GM21526 (cell line): ENCODE results near the gene CYP3A4.
"Not testable (repeated sequence)": the region's sequence is repeated elsewhere in the genome, so short reads cannot be mapped to it uniquely, and the experiment has no call there.

Experiments
- ATAC-seq: cut with Tn5 transposase; IDR thresholded peaks from one replicate; pipeline ENCODE4 v1.9.1; 2021; ENCODE audit warnings: moderate library complexity; ENCODE audit not compliant: unreplicated experiment, low FRiP score

The CYP3A4 gene

GRCh38 chr7:99762680-99763327 is 21.2 kb downstream of the CYP3A4 start:
- no peak for ATAC-seq

DNA sequence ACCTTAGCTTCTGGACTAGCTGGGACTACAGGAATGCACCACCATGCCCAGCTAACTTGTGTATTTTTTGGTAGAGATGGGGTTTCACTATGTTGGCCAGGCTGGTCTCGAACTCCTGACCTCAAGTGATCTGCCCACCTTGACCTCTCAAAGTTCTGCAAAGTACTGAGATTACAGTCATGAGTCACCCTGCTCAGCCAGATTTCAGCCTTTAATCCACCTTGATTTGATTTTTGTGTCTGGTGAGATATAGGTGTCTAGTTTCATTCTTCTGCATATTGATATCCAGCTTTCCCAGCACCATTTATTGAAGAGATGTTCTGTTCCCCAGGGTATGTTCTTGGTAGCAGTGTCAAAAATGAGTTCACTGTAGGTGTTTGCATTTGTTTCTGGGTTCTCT is 28.9 kb downstream of the CYP3A4 start:
- no peak for ATAC-seq

- ATAC-seq = no peak
Observed at GRCh38 chr7:99752356-99752755, 31.6 kb downstream of the CYP3A4 start.

DNA sequence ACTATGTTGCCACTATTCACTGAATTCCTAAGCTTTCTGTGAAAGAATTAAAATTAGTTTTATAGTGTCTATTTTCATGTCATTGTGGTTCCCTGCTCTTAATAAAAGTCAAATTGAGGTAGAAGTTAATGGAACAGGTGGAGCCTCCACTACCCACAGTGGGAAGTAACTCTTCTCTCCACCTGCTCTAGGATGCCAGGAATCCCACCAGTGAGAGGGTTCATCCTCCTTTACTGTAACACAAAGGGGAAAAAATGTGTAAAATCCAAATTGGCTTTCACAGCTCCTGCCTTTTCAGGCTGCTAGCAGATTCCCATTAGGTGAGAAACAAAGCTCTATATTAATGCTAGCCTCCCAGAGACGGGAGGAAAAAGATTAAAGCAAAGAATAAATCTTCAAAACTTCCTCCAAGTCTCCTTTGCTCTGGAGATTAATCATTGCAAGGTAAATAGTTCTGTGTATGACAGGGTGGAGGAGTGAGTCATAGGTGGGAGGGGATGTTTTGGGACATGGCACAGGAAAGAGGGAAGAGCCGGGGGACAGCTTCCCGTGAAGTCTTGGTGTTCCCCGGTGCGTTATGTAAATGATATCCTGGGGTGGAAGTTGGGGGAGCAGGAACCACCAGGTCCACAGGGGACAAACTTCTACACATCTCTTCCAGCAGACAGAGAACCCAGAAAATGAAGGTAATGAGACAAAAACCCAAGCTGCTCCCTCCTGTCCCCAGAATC is 32.5 kb downstream of the CYP3A4 start:
- ATAC-seq = not testable (repeated sequence)

DNA sequence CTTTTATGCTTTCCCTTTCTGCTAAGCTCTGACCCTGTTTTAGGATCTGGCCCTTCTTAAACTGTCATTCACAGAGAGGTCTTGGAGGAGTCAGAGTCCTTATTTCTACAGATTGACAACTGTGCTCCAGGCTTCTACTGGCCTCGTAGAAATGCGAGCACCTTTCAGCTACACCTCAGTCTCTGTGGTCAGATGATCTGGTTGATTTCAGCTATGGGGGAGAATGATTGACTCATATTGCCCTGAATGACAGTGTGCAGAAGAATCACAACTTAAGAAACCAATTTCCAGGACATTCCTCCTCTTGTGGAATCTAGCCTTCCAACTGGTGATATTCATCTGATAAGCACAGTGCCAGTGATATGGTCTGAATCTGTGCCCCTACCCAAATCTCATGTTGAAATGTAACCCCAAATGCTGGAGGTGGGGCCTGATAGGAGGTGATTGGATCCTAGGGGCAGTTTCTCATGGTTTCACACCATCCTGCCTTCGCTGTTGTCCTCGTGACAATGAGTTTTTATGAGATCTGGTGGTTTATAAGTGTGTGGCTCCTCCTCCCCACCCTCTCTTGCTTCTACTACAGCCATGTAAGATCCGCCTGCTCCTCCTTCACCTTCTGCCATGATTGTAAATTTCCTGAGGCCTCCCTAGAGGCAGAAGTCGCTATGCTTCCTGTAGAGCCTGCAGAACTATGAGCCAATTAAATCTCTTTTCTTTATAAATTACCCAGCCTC is 35.0 kb downstream of the CYP3A4 start:
- ATAC-seq = no peak

DNA sequence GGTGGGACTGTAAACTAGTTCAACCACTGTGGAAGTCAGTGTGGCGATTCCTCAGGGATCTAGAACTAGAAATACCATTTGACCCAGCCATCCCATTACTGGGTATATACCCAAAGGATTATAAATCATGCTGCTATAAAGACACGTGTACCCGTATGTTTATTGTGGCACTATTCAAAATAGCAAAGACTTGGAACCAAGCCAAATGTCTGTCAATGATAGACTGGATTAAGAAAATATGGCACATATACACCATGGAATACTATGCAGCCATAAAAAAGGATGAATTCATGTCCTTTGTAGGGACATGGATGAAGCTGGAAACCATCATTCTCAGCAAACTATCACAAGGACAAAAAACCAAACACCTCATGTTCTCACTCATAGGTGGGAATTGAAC is 37.1 kb downstream of the CYP3A4 start:
- ATAC-seq = not testable (repeated sequence)

DNA sequence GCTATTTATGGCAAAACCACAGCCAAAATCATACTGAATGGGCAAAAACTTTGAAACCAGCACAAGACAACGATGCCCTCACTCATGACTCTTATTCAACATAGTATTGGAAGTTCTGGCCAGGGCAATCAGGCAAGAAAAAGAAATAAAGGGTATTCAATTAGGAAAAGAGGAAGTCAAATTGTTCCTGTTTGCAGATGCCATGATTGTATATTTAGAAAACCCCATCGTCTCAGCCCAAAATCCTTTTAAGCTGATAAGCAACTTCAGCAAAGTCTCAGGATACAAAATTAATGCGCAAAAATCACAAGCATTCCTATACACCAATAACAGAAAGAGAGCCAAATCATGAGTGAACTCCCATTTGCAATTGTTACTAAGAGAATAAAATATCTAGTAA is 38.6 kb downstream of the CYP3A4 start:
- not testable (repeated sequence) for ATAC-seq

GRCh38 chr7:99742737-99743394 is 41.1 kb downstream of the CYP3A4 start:
- ATAC-seq = no peak

DNA sequence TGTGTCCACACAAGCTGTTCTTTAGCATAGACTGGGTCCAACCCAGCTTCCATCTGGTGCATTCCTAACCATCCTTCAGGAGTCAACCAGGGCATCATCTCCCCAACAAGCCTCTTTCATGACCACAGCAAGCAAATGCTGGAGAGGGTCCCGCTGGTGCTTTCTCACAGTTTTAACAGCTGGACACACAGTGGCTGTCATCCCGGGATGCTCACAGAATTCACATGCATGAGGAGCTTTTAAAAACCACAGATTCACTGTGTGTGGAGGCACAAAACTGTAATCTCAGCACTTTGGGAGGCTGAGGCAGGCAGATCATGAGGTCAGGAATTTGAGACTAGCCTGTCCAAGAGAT is 42.6 kb downstream of the CYP3A4 start:
- no peak for ATAC-seq

- no peak for ATAC-seq
Observed at GRCh38 chr7:99740573-99741440, 43.2 kb downstream of the CYP3A4 start.

DNA sequence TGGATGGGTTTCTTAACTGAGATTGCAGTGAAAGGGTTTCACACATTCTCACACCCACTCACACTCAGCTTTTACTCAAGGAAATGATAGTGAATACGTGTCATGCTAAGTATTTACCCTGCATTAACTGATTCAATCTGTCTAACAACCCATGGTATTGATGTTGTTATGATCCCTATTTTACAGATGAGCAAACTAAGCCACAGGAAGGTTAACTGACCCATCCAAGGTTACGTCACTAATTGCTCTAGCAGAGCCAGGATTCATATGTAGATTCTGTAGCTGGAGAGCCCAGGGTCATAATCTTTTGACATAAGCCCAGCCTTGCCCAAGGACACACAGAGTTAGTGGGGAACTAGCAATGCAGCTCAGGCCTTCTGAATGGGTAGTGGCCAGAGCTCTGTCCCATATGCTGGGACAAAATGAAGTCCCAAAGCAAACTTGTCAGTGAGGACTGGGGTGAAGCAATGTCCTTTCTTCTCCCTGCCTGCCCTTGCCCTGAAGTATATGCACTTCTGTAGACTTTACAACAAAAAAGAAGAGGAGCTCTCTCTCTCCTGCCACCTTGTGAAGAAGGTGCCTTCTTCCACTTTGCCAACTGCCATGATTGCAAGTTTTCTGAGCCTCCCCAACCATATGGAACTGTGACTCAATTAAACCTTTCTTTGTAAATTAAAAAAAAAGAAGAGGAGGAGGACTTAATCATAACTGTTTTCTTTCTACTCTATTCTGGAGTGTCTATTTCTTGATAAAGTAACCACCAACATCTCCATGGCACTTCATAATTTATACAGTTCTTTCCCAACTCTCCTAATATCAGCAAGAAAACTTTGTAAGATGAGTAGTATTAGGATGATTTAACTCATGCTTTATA is 44.0 kb downstream of the CYP3A4 start:
- no peak for ATAC-seq

GRCh38 chr7:99737726-99738125 is 46.3 kb downstream of the CYP3A4 start:
- no peak for ATAC-seq

- not testable (repeated sequence) for ATAC-seq
Observed at GRCh38 chr7:99736667-99737066, 47.3 kb downstream of the CYP3A4 start.

DNA sequence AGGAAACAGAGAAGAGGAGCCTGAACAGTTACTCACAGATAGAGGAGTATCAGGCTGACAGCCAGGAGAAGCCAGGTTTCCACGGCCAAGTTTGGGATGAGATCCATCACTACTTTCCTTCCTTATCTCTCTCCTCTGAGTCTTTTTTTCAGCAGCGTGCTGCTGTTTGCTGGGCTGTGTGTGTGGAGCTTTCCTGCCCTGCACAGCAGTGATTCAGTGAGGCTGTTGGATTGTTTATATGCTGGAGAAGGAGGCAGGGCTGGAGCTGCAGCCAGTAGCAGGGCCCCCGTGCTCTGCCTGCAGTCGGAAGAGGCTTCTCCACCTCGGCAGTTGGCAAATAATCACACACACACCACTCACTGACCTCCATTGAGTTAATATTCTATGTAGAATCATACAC is 49.0 kb downstream of the CYP3A4 start, which contains the start of gene CYP3A7:
TSS of gene CYP3A7 (minus strand) at position 210 of the 400 bp plus-strand sequence. CDS start at position 107, 103 bp downstream.
- ATAC-seq = no peak

GRCh38 chr7:99733448-99733847 is 50.5 kb downstream of the CYP3A4 start:
- no peak for ATAC-seq

DNA sequence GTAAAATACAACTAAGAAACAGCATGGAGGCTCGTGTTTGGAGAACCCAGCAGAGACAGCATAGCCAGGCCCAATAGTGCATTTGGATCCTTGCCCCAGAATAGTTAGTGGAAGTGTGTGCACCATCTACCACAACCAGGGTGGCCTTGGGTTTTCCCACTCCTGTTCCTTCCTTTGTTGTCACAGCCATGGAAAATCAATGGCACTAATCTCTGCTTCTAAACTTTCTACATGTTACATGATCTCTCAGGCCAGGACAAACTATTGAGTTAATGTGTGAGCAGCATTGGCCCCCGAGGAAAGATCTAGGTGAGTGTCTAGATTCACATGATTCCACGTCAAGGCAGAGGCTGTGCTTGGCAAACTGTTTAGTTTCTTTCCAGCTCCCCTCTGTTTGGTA is 51.0 kb downstream of the CYP3A4 start:
- no peak for ATAC-seq

- ATAC-seq = no peak
Observed at GRCh38 chr7:99731638-99732374, 52.2 kb downstream of the CYP3A4 start.

DNA sequence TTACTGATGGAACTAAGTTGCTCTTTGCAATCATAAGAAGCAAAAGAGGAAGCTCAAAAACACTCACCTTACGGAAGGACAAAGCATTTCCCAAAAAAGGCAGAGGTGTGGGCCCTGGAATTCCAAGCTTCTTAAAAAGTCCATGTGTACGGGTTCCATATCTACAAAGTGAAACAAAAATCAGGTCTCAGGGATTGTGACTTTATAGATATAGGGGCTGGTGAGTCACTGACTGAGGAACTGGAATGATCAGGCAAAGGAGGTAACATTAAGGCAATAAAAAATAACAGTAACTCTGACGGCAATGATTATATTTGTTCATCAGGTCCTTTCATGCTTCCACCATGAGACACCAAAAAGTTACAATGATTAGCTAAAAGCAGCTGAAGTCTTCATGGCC is 53.0 kb downstream of the CYP3A4 start:
- no peak for ATAC-seq
